KG1 (cell line): ENCODE measurements around the gene FCRL5.
A peak's percentile ranks its signal among the peaks of the same experiment; 100 is the strongest.
"Not testable (repeated sequence)": the region's sequence is repeated elsewhere in the genome, so short reads cannot be mapped to it uniquely, and the experiment has no call there.

ENCODE experiments used
- DNase-seq: peaks from one replicate; lab custom pipeline; 2025; lab: John Stamatoyannopoulos, UW

Gene FCRL5

GRCh38 chr1:157551694-157552693 lies at the start of gene FCRL5:
TSS of gene FCRL5 (minus strand) at chr1:157552515. CDS start at chr1:157552362, 153 bp downstream.
- no peak for DNase-seq

GRCh38 chr1:157600236-157600635 lies 47.9 kb upstream of the FCRL5 start:
- no peak for DNase-seq

GRCh38 chr1:157597959-157598667 lies 45.8 kb upstream of the FCRL5 start, which contains the start of gene FCRL4:
TSS of gene FCRL4 (minus strand) at chr1:157598085. CDS start at chr1:157597944, 141 bp downstream.
- no peak for DNase-seq

- no peak for DNase-seq
Observed at GRCh38 chr1:157596384-157596783, 44.1 kb upstream of the FCRL5 start.

- DNase-seq = peak; percentile 34
Observed at GRCh38 chr1:157595356-157595755, 43.0 kb upstream of the FCRL5 start.

GRCh38 chr1:157585984-157586383 lies 33.7 kb upstream of the FCRL5 start:
- no peak for DNase-seq

GRCh38 chr1:157584503-157584902 lies 32.2 kb upstream of the FCRL5 start:
- no peak for DNase-seq

GRCh38 chr1:157580828-157581210 lies 28.5 kb upstream of the FCRL5 start:
- DNase-seq = no peak

GRCh38 chr1:157580179-157580827 lies 28.0 kb upstream of the FCRL5 start:
- no peak for DNase-seq

GRCh38 chr1:157577420-157577819 lies 25.1 kb upstream of the FCRL5 start:
- no peak for DNase-seq

- no peak for DNase-seq
Observed at GRCh38 chr1:157575744-157576143, 23.4 kb upstream of the FCRL5 start.

- DNase-seq = no peak
Observed at GRCh38 chr1:157574836-157575235, 22.5 kb upstream of the FCRL5 start.

- peak; percentile 15 for DNase-seq
Observed at GRCh38 chr1:157566484-157567300, 14.4 kb upstream of the FCRL5 start.

- no peak for DNase-seq
Observed at GRCh38 chr1:157562515-157562914, 10.2 kb upstream of the FCRL5 start.

- no peak for DNase-seq
Observed at GRCh38 chr1:157558119-157558518, 5.8 kb upstream of the FCRL5 start.

GRCh38 chr1:157548081-157548480 lies 4.2 kb downstream of the FCRL5 start:
- not testable (repeated sequence) for DNase-seq

- DNase-seq = no peak
Observed at GRCh38 chr1:157542676-157543075, 9.6 kb downstream of the FCRL5 start.

- no peak for DNase-seq
Observed at GRCh38 chr1:157540852-157541251, 11.5 kb downstream of the FCRL5 start.

GRCh38 chr1:157540160-157540748 lies 12.1 kb downstream of the FCRL5 start:
- DNase-seq = no peak

- no peak for DNase-seq
Observed at GRCh38 chr1:157539568-157539967, 12.7 kb downstream of the FCRL5 start.

- no peak for DNase-seq
Observed at GRCh38 chr1:157532569-157532968, 19.7 kb downstream of the FCRL5 start.
